Pancreas (tissue), 10 donors: ENCODE data around the gene LATS1. TPM values are rescaled to one million over a fixed set of nuclear protein-coding genes. Genes with fewer than 3 reads are reported as not detected.
A peak's percentile ranks its signal among the peaks of the same experiment; 100 is the strongest.

Experiments
- ATAC-seq, 4 donors: fragments of 200-7000 bp; cut with Tn5 transposase; one replicate each; pipeline versions ENCODE4 v1.8.0 to v1.9.1; 2020; ENCODE audit warnings: mild to moderate bottlenecking in 4 of 4, moderate library complexity in 4 of 4
- DNase-seq, 6 donors: peaks; one replicate each; pipeline ENCODE4 v3.0.0-alpha.2; 2020
- FAIRE-seq: peaks from 2 replicates; lab custom pipeline; 2012; peaks lifted over from hg19 to GRCh38; lab: Jason Lieb, UNC
- H3K27ac ChIP-seq, 4 donors: fragments of 200-600 bp; sonication (generic); 1 replicate in 3 of 4; 2 replicates in 1 of 4; pipeline versions ENCODE4 v1.5.0 to v1.8.0; 2020
- H3K27me3 ChIP-seq, 4 donors: fragments of 200-600 bp; one replicate each; pipeline ENCODE4 v1.8.0; 2021
- H3K36me3 ChIP-seq, 3 donors: fragments of 200-600 bp; sonication (generic) in 1 of 3; one replicate each; pipeline versions ENCODE4 v1.5.0 to v1.8.0; 2020 to 2021
- H3K4me1 ChIP-seq, 3 donors: fragments of 200-600 bp; one replicate each; pipeline ENCODE4 v1.8.0; 2021
- H3K4me3 ChIP-seq, 4 donors: fragments of 200-600 bp; sonication (generic) in 2 of 4; one replicate each; pipeline versions ENCODE4 v1.5.0 to v1.8.0; 2020 to 2021
- H3K9me3 ChIP-seq, 4 donors: fragments of 200-600 bp; one replicate each; pipeline ENCODE4 v1.8.0; 2021
- WGBS, 2 donors: extraction: QIAGEN DNeasy Blood & Tissue Kit; methylation state at CpG; one replicate each; pipeline ENCODE4 v1.1.7; 2013; 5-methylcytosine and 5-hydroxymethylcytosine counted together
- intact Hi-C, 3 donors: fragments of 100-400 bp; cut with DNase I; formaldehyde crosslinking; loops; one replicate each; pipeline versions ENCODE4 v1.11.1 to v1.14.2; 2022
- polyA plus RNA-seq, 2 donors: library from polyadenylated mRNA; stranded (reverse); fragments of 200-250 nt; gene quantifications; one replicate each; pipeline ENCODE4 v1.2.3, GENCODE V29; 2013
- total RNA-seq, 6 donors: library from RNA; stranded (reverse); fragmentation: NEBNext Ultra II Directional in 4 of 6; extraction: Animal tissue kit (Norgen Biotek cat#: 25700) in 4 of 6; gene quantifications; one replicate each; pipeline versions ENCODE4 v1.2.1 to v1.2.4, GENCODE V29; 2021 to 2023
- TF ChIP-seq, protein P1 (sequence below), 4 donors: fragments of 200-600 bp; sonication (generic) in 3 of 4; IDR thresholded peaks; one replicate each; pipeline versions ENCODE4 v1.5.0 to v1.8.0; 2021; ENCODE audit warnings: antibody characterized with exemption in 4 of 4
- donor health status: healthy with polysubstance abuse.
- donor health status: DM: no; HTN: no; CAD: no; lungs with moderate emphysema.
- donor health status: DM: no; HTN: no; CAD: no.
- donor health status: control.
- donor health status: control.
- donor health status: Bipolar disorder and iron deficiency.
- donor health status: DM: yes; HTN: yes; CAD: no.
- donor health status: DM: no; HTN: no; CAD: no.
- donor health status: DM: no; HTN: no; CAD: no.
- donor health status: DM: yes; HTN: yes; CAD: no.

Gene LATS1
- total and polyA plus RNA-seq, 8 donors, result 5.2 to 17.4 (median 8.9) TPM

DNA sequence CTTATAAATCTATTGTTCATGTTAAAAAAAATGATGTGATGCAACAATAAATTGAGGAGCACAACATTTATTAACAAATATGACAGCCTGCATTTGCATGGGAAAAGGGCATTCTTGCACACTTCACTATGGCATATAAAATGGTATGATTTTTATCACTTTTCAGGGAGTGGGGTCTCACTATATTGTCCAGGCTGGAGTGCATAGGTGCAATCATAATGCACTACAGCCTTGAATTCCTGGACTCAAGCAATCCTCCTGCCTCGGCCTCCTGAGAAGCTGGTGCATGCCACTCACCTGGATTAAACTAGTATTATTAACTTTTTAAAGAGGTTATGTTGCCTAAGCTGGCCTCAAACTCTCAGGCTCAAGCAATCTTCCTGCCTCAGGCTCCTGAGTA is 17.0 kb upstream of the LATS1 start:
- TF ChIP-seq, protein P1, sequence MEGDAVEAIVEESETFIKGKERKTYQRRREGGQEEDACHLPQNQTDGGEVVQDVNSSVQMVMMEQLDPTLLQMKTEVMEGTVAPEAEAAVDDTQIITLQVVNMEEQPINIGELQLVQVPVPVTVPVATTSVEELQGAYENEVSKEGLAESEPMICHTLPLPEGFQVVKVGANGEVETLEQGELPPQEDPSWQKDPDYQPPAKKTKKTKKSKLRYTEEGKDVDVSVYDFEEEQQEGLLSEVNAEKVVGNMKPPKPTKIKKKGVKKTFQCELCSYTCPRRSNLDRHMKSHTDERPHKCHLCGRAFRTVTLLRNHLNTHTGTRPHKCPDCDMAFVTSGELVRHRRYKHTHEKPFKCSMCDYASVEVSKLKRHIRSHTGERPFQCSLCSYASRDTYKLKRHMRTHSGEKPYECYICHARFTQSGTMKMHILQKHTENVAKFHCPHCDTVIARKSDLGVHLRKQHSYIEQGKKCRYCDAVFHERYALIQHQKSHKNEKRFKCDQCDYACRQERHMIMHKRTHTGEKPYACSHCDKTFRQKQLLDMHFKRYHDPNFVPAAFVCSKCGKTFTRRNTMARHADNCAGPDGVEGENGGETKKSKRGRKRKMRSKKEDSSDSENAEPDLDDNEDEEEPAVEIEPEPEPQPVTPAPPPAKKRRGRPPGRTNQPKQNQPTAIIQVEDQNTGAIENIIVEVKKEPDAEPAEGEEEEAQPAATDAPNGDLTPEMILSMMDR (IDR thresholded peaks at IDR 0.05), result no peak
- no peak for FAIRE-seq
- no peak for DNase-seq
- no peaks in the 10 kb centered on the region for H3K4me1 ChIP-seq
- WGBS, 2 donors, result 93 to 100% methylated on average over 1 of the region's 1 CpG
- H3K27ac ChIP-seq, result no peak overlapping the region
- no peaks in the 10 kb centered on the region for H3K9me3 ChIP-seq
- intact Hi-C loops, result loop anchor here in 1 of 3 donors (10.0 kb wide), 1 partner anchor 130 kb away; the partner anchor contains the start of gene LRP11
- H3K36me3 ChIP-seq, result peaks cover 0 to 64% (median 11%) of the 10 kb centered on the region in 3 donors
- H3K27me3 ChIP-seq, result no peaks in the 10 kb centered on the region
- no peak overlapping the region for H3K4me3 ChIP-seq
- ATAC-seq, result no peak

- Histone ChIP-seq H3K4me3 (no peak overlapping the region), H3K27ac (no peak overlapping the region), H3K4me1 (no peaks in the 10 kb centered on the region), H3K36me3 (peaks cover 0 to 68% (median 21%) of the 10 kb centered on the region in 3 donors), H3K27me3 (no peaks in the 10 kb centered on the region), H3K9me3 (no peaks in the 10 kb centered on the region)
- DNase-seq (no peak), FAIRE-seq (no peak), ATAC-seq (no peak)
- intact Hi-C loops, result loop anchor here in 1 of 3 donors (10.0 kb wide), 1 partner anchor 132 kb away; the partner anchor contains the start of gene LRP11
- WGBS, 2 donors, result 86 to 93% methylated on average over 2 of the region's 2 CpGs
- TF ChIP-seq, protein P1 (IDR thresholded peaks at IDR 0.05), result no peak
These were observed 15.3 kb upstream of the LATS1 start for GRCh38 chr6:149733089-149733720.

- FAIRE-seq (no peak), DNase-seq (no peak), ATAC-seq (no peak)
- intact Hi-C loops, result loop anchor here in 1 of 3 donors (10.0 kb wide), 1 partner anchor 135 kb away; the partner anchor contains the start of gene LRP11
- Histone ChIP-seq H3K27ac (no peak overlapping the region), H3K4me1 (no peaks in the 10 kb centered on the region), H3K4me3 (no peak overlapping the region), H3K27me3 (no peaks in the 10 kb centered on the region), H3K9me3 (no peaks in the 10 kb centered on the region), H3K36me3 (peaks cover 0 to 42% (median 21%) of the 10 kb centered on the region in 3 donors)
- WGBS, 2 donors, result 92 to 94% methylated on average over 8 of the region's 8 CpGs
- TF ChIP-seq, protein P1 (IDR thresholded peaks at IDR 0.05), result no peak
These were observed 11.9 kb upstream of the LATS1 start for GRCh38 chr6:149729824-149730223.

GRCh38 chr6:149728499-149729234 is 10.8 kb upstream of the LATS1 start:
- no peak for FAIRE-seq
- H3K4me1 ChIP-seq, result peaks cover 0 to 1% (median 0%) of the 10 kb centered on the region in 3 donors
- no peak for DNase-seq
- H3K36me3 ChIP-seq, result peaks cover 0 to 40% (median 21%) of the 10 kb centered on the region in 3 donors
- ATAC-seq, result no peak
- TF ChIP-seq, protein P1 (IDR thresholded peaks at IDR 0.05), result no peak
- H3K4me3 ChIP-seq, result no peak overlapping the region
- intact Hi-C loops, result no loop called here
- H3K27ac ChIP-seq, result peak overlapping the region in 1 of 4 donors; percentile 28
- 75 to 81% methylated on average over 5 of the region's 5 CpGs for WGBS, 2 donors
- no peaks in the 10 kb centered on the region for H3K27me3 ChIP-seq
- H3K9me3 ChIP-seq, result no peaks in the 10 kb centered on the region
